Adipocyte (in vitro differentiated cells): ENCODE data around the gene BOD1L1.

Experiments used
- DNase-seq: peaks from one replicate; pipeline ENCODE4 v3.0.0-alpha.2; 2015; ENCODE audit warnings: low read depth
- H3K27me3 ChIP-seq: replicated peaks from 2 replicates; pipeline ENCODE4 v1.7.0; 2013; ENCODE audit warnings: mild to moderate bottlenecking, low read length, moderate library complexity; ENCODE audit not compliant: control insufficient read depth, insufficient read depth
- H3K36me3 ChIP-seq: 2 replicates; pipeline ENCODE4 v1.7.0; 2013; ENCODE audit warnings: low read length, mild to moderate bottlenecking, moderate library complexity; ENCODE audit not compliant: control insufficient read depth, insufficient read depth, severe bottlenecking
- H3K4me1 ChIP-seq: 2 replicates; pipeline ENCODE4 v1.7.0; 2013; ENCODE audit warnings: mild to moderate bottlenecking, low read length, moderate library complexity; ENCODE audit not compliant: control insufficient read depth, insufficient read depth
- H3K4me3 ChIP-seq: 2 replicates; pipeline ENCODE4 v1.7.0; 2013; ENCODE audit warnings: mild to moderate bottlenecking, low read length, moderate library complexity
- H3K9ac ChIP-seq: 2 replicates; pipeline ENCODE4 v1.7.0; 2013; ENCODE audit warnings: mild to moderate bottlenecking, low read length, moderate library complexity
- H3K9me3 ChIP-seq: 2 replicates; pipeline ENCODE4 v1.7.0; 2013; ENCODE audit warnings: mild to moderate bottlenecking, low read length, moderate library complexity; ENCODE audit not compliant: control insufficient read depth

The BOD1L1 gene

GRCh38 chr4:13627606-13628311 lies at the start of gene BOD1L1:
Gene BOD1L1 (minus strand): TSS chr4:13627725. CDS start chr4:13627587, 138 bp downstream.
- Histone ChIP-seq H3K36me3 (no peaks in the 10 kb centered on the region), H3K9me3 (no peaks in the 10 kb centered on the region), H3K4me1 (peaks cover 26% of the 10 kb centered on the region), H3K4me3 (peak within 1 kb of the TSS; percentile 100), H3K27me3 (no peaks in the 10 kb centered on the region), H3K9ac (peak within 1 kb of the TSS; percentile 94)
- peak; percentile 93 for DNase-seq

GRCh38 chr4:13674971-13675370 lies 47.4 kb upstream of the BOD1L1 start:
- Histone ChIP-seq H3K36me3 (no peaks in the 10 kb centered on the region), H3K9ac (no peak overlapping the region), H3K9me3 (peaks cover 7% of the 10 kb centered on the region), H3K27me3 (no peaks in the 10 kb centered on the region), H3K4me3 (no peak overlapping the region), H3K4me1 (no peaks in the 10 kb centered on the region)
- DNase-seq, result no peak

GRCh38 chr4:13673167-13673566 lies 45.6 kb upstream of the BOD1L1 start:
- Histone ChIP-seq H3K4me1 (no peaks in the 10 kb centered on the region), H3K9ac (no peak overlapping the region), H3K27me3 (no peaks in the 10 kb centered on the region), H3K9me3 (peaks cover 6% of the 10 kb centered on the region), H3K4me3 (no peak overlapping the region), H3K36me3 (no peaks in the 10 kb centered on the region)
- DNase-seq, result no peak

GRCh38 chr4:13670456-13671160 lies 43.1 kb upstream of the BOD1L1 start:
- H3K36me3 ChIP-seq, result no peaks in the 10 kb centered on the region
- no peaks in the 10 kb centered on the region for H3K4me1 ChIP-seq
- no peak for DNase-seq
- no peaks in the 10 kb centered on the region for H3K9me3 ChIP-seq
- H3K4me3 ChIP-seq, result no peak overlapping the region
- no peak overlapping the region for H3K9ac ChIP-seq
- no peaks in the 10 kb centered on the region for H3K27me3 ChIP-seq

- H3K9ac ChIP-seq, result no peak overlapping the region
- no peaks in the 10 kb centered on the region for H3K36me3 ChIP-seq
- no peaks in the 10 kb centered on the region for H3K4me1 ChIP-seq
- DNase-seq, result no peak
- no peak overlapping the region for H3K4me3 ChIP-seq
- no peaks in the 10 kb centered on the region for H3K27me3 ChIP-seq
- H3K9me3 ChIP-seq, result no peaks in the 10 kb centered on the region
These were observed 38.5 kb upstream of the BOD1L1 start for GRCh38 chr4:13665701-13666660.

GRCh38 chr4:13659341-13660070 lies 32.0 kb upstream of the BOD1L1 start:
- Histone ChIP-seq H3K9ac (no peak overlapping the region), H3K4me1 (peaks cover 10% of the 10 kb centered on the region), H3K9me3 (no peaks in the 10 kb centered on the region), H3K27me3 (no peaks in the 10 kb centered on the region), H3K36me3 (no peaks in the 10 kb centered on the region), H3K4me3 (no peak overlapping the region)
- no peak for DNase-seq

GRCh38 chr4:13656569-13657405 lies 29.3 kb upstream of the BOD1L1 start:
- Histone ChIP-seq H3K36me3 (no peaks in the 10 kb centered on the region), H3K27me3 (no peaks in the 10 kb centered on the region), H3K4me3 (peak overlapping the region; percentile 77), H3K4me1 (peaks cover 15% of the 10 kb centered on the region), H3K9me3 (no peaks in the 10 kb centered on the region), H3K9ac (peak overlapping the region; percentile 72)
- peak; percentile 88 for DNase-seq

GRCh38 chr4:13654162-13654797 lies 26.8 kb upstream of the BOD1L1 start:
- DNase-seq, result peak; percentile 93
- H3K9me3 ChIP-seq, result no peaks in the 10 kb centered on the region

GRCh38 chr4:13653766-13654161 lies 26.2 kb upstream of the BOD1L1 start:
- Histone ChIP-seq H3K9ac (peak overlapping the region; percentile 4), H3K4me3 (peak overlapping the region; percentile 82), H3K36me3 (no peaks in the 10 kb centered on the region), H3K27me3 (no peaks in the 10 kb centered on the region), H3K9me3 (no peaks in the 10 kb centered on the region), H3K4me1 (peaks cover 15% of the 10 kb centered on the region)
- DNase-seq, result peak; percentile 19

More at GRCh38 chr4:13654162-13654797, 26.8 kb upstream of the BOD1L1 start:
- peak overlapping the region; percentile 56 for H3K9ac ChIP-seq
- H3K27me3 ChIP-seq, result no peaks in the 10 kb centered on the region
- peaks cover 15% of the 10 kb centered on the region for H3K4me1 ChIP-seq
- H3K36me3 ChIP-seq, result no peaks in the 10 kb centered on the region
- peak overlapping the region; percentile 82 for H3K4me3 ChIP-seq

- no peak overlapping the region for H3K4me3 ChIP-seq
- H3K27me3 ChIP-seq, result no peaks in the 10 kb centered on the region
- DNase-seq, result no peak
- no peak overlapping the region for H3K9ac ChIP-seq
- H3K36me3 ChIP-seq, result no peaks in the 10 kb centered on the region
- no peaks in the 10 kb centered on the region for H3K9me3 ChIP-seq
- peaks cover 7% of the 10 kb centered on the region for H3K4me1 ChIP-seq
These were observed 19.5 kb upstream of the BOD1L1 start for GRCh38 chr4:13647031-13647430.
